Measurements from ENCODE around the gene ITGB6.

Gene ITGB6

GRCh38 chr2:160077912-160078810 is 121.9 kb downstream of the ITGB6 start:
- no peak for DNase-seq

DNA sequence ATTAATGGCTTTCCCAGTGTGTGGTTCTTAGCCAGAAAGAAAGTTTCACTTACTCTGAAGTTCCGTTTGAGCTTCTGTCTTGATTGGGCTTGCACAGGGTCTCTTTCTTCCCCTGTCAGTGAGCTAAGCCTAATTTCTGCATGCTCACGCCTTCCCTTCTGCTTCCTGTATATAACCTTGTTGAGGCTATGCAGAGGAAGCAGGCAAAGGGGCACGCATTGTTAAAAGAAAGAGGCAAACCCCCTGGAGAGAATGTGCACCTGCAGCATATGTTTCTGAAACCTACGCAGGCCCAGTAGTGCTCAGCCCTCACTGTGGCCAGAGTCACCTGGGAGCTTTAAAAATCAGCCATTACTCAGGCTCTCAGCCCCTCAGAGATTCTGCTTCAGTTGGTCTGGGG is 123.2 kb downstream of the ITGB6 start:
- DNase-seq: no peak

DNA sequence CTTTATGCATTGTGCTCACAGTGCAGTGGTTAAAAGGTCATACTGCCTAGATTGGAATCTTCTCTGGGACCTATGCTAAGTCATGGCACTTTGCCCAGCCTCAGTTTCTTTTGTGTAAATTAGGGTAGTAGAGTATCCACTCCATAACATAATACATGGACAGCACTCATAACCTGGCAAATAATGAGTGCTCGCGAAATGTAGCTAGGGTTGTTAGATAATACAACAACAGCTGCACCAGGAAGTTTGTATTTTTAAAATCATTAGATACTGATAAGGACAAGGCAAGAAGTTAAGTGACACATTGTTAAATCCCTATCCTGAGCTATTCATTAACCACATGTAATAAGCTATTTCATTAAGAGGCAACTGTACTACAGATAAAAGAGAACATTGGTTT is 123.8 kb downstream of the ITGB6 start:
- DNase-seq: no peak

DNA sequence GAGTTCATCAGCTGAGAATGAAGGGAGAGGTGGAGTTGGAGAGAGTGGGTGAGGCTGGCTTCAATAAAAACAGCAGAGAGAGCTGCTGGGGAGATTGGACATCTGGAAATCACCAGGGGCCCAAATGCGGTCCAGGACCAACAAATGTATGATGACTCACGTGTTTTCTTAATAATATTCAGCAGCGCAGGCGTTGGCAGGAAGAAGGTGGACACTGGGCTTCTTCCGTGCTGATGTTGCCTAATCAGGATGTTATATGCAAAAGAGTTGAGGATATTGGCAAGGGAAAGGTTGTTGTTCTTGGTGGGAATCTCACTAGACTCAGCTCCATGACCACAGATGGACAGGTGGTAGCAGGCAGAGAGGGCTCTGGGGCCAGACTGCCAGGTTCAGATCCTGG is 124.9 kb downstream of the ITGB6 start:
- no peak for DNase-seq

DNA sequence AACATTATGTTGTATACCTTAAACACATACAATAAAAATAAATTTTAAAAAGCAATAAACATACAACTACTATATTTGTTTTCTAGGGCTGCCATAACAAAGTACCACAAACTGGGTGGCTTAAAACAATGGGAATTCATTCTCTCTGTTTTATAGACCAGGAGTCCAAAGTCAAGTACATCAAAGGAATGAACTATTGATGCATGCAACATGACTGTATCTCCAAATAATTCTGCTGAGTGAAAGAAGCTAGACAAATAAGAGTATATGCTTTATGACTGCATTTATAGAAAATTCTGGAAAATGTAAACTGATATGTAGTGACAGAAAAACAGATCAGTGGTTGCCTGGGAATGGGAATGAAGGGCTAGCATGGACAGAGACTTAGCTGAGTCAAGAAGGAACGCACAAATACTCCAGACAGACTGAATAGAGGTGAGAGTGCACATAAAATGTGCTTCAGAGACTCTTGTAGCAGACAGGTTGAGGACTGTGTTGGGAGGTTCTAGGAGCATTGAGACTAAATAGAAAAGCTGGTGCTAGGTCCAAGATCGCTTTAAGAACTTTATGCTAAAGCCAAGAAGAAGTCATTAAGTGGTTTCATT is 126.7 kb downstream of the ITGB6 start:
- DNase-seq: no peak

- no peak for DNase-seq
These were observed 131.2 kb downstream of the ITGB6 start for GRCh38 chr2:160068906-160069305.

- no peak for DNase-seq
These were observed 135.2 kb downstream of the ITGB6 start for GRCh38 chr2:160064916-160065315.

DNA sequence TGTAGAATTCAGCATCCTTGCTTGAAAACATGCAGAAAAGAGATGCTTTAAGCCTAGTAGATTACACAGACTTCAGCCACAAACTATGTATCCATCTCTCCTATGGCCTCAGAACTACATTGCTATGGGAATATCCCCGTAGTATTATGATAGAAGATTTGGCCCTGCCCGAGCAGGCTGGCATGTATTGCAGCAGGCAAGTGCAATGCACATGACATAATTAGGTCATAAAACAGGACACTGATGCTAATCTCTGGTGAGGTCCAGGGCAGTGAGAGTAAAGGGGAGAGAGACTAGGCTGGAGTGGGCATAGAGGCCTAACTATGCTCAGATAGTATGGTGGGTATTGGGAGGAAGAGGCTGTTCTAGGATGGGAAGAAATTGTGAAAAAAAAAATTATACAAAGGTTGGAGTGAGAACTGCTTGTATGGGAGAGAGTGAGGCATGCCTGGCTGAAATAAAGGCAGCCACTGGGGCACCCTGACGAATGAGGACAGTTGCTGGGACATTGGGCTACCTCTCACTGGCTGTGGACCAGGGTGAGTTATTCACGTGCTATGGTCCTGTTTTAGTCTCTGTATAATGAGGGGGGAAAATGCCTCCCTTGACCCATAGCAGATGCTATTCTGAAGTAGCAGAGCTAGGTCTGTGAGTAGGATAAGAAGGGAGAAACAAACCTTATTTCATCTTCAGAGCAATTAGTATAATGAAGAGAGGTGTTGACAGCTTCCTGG is 136.0 kb downstream of the ITGB6 start:
- no peak for DNase-seq

DNA sequence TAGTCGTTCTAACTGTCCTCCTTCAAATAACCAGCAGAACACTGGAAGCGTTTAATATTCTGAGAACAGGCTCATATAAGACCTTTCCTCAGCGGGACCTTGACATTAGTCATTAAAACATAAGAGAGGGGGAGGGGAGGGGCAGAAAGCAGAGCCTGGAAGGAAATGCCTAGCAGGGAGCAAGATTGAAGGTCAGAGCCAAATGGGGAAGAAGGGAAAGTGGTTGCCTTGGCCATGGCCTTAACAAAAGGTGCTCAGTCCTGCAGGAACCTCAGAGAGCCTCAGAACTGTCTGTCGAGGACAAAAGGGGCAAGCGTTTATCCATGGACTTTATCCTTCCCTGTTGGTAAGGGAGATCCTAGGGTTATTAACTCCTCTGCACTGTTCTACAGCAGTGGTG is 136.8 kb downstream of the ITGB6 start:
- DNase-seq: no peak

DNA sequence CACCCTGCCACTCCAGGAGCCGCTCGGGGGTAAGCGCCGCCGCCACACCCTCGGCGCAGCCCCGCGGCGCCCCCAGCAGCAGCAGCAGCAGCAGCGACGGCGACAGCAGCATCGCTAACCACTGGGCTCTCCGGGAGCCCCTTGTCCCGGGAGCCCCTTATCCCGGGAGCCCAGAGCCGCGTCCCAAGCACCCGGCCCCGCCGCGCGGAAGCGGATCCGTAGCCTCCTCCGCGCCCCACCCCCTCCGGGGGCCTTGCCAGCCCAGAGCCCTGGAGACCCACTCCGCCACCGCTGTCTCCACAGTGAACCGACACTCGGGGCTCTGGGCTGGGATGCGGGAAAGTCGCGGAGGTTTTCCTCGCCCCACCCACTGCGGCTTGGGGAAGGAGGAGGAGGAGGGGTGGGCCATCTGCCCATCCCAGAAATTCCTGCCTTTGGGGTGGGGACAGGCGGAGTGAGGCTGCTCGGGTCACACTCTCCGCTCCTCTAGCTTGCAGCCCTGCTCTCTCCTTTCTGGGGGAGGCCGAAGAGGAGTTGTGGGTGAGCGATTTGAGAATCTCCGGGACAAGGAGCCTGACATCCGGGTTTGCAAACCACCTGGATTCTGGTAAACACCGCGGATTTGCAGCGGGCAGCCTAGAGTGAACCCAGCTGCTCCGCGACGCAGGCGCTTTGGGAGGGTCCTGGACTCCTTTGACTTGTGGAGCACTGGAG is 137.6 kb downstream of the ITGB6 start, which contains the start of gene PLA2R1:
Gene PLA2R1 (minus strand): TSS at position 324 of the 714 bp plus-strand sequence. CDS start 212 bp downstream, at position 112.
- DNase-seq: no peak

- no peak for DNase-seq
These were observed 138.2 kb downstream of the ITGB6 start for GRCh38 chr2:160061944-160062291.

DNA sequence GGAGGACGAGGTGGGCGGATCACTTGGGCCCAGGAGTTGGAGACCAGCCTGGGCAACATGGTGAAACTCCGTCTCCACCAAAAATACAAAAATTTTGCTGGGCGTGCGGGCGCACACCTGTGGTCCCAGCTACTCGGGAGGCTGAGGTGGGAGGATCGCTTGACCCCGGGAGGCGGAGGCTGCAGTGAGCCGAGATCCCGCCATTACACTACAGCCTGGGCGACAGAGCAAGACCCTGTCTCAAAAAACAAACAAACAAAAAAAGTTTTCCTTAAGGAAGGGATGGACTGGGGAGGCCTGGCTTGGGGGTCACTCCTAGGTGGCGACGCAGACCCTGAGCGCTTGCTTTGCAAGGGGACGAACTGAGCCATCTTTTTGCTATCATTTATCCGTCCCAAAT is 138.5 kb downstream of the ITGB6 start:
- no peak for DNase-seq

DNA sequence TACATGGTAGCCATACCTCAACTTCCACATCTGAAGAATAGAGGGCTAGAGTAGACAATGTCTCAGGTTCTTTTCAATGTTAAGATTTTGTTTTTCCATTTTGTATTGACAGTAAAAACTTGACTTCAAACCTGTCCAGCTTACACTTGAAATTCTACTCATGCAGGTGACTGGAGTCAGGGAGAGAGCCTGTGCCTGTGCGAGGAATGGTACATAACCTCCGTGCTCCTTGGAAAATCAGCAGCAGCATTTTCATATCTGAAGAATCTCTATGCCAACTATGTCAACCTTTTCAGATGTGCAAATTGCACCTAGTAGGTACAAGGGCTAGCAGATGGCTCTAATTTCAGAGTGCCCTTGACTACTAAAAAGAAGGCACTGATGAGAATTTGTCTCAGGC is 139.8 kb downstream of the ITGB6 start:
- no peak for DNase-seq

DNA sequence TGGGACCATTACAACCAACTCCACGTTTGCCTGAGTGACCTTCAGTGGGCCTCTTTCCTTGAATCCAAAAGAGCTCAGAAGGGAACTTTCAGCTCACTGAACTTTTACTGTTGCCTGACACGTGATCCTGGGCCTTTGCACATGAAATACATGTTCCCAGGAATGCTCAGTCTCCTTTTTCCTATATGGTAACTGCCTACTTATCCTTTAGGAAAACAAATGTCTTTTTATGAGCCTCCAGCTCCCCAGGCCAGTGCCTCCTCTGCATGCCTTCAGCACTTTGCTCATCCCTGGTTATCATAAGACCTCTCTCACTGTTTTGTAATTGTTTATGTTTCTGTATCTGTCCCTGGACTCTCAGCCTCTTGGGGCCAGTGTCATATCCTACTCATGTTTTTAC is 142.7 kb downstream of the ITGB6 start:
- DNase-seq: no peak

DNA sequence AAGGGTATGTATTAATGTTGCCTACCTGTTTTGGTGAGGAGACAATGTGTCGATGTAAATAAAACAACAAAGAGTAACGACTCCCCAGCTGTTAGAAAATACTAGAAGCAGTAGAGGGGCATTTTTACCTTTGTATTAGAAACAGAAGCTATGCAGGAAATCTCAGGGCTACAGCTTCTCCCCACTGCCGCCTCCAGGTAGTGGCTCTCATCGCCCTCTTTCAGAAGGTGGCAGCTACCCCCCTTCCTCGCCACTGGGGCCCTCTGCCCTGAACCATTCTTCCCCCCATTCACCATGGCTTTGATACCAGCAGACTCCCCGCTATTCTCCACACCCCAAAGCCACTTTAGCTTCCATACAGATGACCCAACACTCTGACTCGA is 144.4 kb downstream of the ITGB6 start:
- DNase-seq: no peak

DNA sequence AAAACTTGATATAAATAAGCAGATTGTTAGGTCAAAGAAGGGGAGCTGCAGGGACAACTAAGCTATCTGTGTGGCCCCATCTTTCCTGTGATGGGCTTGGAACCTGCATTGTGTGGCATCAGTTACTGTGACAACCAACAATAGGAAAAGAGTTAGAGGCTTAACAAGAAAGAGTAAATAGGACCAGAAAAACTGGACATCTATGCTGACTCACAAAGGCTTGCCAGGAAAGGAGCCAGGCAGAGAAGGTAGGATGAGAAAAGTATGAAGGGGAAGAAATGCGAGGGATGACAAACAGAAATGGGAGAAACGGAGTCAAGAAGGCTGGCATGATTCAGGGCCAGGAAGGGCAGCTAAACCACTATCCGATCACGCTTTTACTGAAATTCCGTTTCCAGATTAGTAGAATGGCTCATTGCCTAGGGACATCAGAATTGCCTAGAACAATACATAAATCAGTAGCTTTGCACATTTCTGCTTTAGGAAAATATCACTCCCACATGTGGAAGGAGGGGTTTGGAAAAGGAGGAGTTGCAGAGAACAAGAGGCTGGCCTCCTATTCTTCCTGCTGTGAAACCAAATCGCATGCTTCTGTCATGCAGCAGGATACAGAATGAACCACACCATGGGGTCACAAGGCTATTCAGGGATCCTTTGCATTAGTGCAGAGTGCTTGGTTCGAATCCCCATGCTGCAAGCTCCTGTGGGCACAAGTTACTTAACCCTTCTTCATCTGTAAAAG is 144.9 kb downstream of the ITGB6 start:
- no peak for DNase-seq

GRCh38 chr2:160053946-160054345 is 146.1 kb downstream of the ITGB6 start:
- no peak for DNase-seq

- no peak for DNase-seq
These were observed 147.5 kb downstream of the ITGB6 start for GRCh38 chr2:160052531-160052930.

GRCh38 chr2:160051371-160051800 is 148.7 kb downstream of the ITGB6 start:
- no peak for DNase-seq

- no peak for DNase-seq
These were observed 149.9 kb downstream of the ITGB6 start for GRCh38 chr2:160050147-160050546.

All from SHP77 treated with DMSO at 0.1 percent for 48 hours (cell line).